Measurements from ENCODE around the gene SH3GL2.

Gene SH3GL2

DNA sequence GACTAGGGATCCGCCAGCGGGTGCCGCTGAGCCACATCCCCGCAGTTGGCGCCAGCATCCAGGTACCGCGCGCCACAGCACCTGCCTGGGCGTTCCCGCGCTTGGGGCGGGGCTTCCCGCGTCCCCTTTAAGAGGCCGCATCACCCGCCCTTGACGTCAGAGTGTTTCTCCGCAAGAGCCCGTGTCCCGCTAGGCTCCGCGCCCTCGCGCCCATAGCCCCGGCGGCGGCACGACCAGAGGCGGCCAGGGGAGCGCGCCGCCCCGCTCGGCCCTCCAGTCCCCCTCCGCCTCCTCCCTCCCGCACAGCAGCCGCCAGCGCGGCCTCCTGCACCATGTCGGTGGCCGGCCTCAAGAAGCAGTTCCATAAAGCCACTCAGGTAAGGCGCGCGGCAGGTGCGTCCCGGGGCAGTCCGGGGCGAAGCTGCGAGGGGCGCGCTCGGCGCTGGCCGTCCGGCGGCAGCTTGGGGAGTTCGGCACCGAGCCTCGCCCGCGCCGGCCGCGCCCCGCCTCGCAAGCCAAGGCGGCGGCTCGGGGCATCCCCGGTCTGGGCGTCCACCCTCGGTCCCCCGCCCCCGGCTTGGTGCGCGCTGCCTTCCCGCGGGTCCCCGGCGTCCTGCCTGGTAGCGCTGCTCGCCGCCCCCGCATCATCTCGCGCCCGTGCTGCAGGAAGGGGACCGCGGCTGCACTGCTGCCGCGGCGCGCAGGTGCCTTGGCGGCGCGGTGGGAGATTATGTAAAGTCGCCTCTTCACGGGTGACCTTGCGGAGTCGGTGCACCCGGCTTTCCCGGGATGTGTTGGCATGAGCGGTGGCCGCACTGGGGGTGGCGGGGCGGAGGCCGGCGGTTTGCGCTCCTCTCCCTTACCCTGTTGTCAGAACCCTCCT, at the start of gene SH3GL2:
Gene SH3GL2, plus strand, starts transcription at position 156 of the 883 bp plus-strand sequence.
- H3K9me3 Mint-ChIP-seq: peaks cover 2% of the 10 kb centered on the region
- H3K27me3 Mint-ChIP-seq: peaks cover 8% of the 10 kb centered on the region
- H3K4me1 Mint-ChIP-seq: no peaks in the 10 kb centered on the region
- no peak within 1 kb of the TSS for H3K27ac Mint-ChIP-seq
- ATAC-seq (ENCODE audit: low read depth): no peak
- peak within 1 kb of the TSS; percentile 44 for H3K4me3 Mint-ChIP-seq
- no peaks in the 10 kb centered on the region for H3K36me3 Mint-ChIP-seq
- no peak for DNase-seq (ENCODE audit: low spot score in 2 of 2)

DNA sequence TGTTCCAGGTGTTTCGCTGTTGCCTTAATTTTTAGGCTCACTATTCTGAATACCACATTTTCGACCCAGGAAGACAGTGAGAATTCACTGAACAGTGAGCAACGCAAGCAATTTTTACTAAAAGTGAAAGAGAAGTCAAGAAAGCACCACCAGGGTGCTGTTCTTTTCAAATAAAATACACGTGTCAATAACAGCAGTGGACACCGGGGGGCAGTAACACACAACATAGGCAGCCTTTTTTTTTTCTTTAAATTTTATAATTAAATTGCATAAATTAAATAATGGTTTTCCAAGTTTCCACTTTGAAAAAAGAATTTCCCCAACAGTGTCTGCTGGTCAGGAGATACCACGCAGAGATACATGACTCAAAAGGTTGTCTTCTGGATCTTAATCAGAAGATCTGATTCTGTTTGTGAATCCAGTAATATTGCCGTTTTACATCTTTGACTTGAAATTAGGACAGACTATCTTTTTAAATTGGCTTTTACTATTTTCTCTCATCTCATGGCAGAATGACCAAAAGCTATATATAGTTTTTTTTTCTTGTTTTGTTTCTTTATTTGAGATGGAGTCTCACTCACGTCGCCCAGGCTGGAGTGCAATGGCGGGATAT, 47.1 kb upstream of the SH3GL2 start:
- Mint-ChIP-seq H3K36me3 (no peaks in the 10 kb centered on the region), H3K27me3 (peaks cover 2% of the 10 kb centered on the region), H3K4me3 (no peak overlapping the region), H3K4me1 (no peaks in the 10 kb centered on the region), H3K9me3 (no peaks in the 10 kb centered on the region), H3K27ac (no peak overlapping the region)
- DNase-seq (ENCODE audit: low spot score in 2 of 2) (no peak), ATAC-seq (ENCODE audit: low read depth) (no peak)

DNA sequence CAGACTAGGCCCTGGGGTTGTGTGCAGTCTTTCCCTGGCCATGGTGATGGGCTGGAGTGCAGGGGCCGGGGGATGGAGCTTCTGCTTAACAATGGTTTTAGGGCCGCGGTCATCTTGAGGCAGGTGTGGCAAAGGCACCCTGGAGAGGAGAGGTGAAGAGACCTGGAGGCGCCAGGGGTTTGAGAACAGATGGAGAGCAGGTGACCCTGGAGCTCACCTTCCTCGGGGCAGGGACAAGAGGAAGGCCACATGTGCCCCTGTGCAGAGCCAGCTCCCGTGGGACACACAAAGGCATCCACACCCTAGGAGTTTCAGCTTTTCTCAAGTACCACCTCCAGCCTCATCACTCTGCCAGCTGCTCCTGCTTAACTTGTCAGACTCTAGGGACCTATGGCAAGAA, 46.4 kb upstream of the SH3GL2 start:
- H3K4me3 Mint-ChIP-seq: no peak overlapping the region
- H3K4me1 Mint-ChIP-seq: no peaks in the 10 kb centered on the region
- H3K9me3 Mint-ChIP-seq: no peaks in the 10 kb centered on the region
- ATAC-seq (ENCODE audit: low read depth): no peak
- no peak overlapping the region for H3K27ac Mint-ChIP-seq
- no peaks in the 10 kb centered on the region for H3K27me3 Mint-ChIP-seq
- H3K36me3 Mint-ChIP-seq: no peaks in the 10 kb centered on the region
- DNase-seq (ENCODE audit: low spot score in 2 of 2): no peak

DNA sequence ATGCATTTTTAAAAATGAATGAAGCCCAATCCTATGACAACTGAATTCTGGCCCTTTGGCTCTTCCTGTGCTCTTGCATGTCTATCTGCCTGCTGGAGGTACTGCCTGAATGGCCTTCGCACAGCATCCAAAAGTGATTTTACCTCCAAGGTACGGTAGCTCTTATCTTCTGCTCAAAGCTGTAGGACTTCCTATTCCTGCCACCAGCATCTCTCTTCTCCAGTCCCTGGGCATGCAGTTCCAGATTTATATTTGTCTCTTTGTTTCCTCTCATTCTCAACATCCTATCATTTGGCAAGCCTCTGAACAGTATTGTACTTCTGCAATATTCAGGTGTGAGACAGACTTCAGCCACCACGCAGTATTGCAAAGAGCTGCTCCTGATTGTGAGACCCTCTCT, 43.7 kb upstream of the SH3GL2 start:
- H3K9me3 Mint-ChIP-seq: no peaks in the 10 kb centered on the region
- H3K27ac Mint-ChIP-seq: no peak overlapping the region
- H3K4me1 Mint-ChIP-seq: no peaks in the 10 kb centered on the region
- H3K27me3 Mint-ChIP-seq: no peaks in the 10 kb centered on the region
- DNase-seq (ENCODE audit: low spot score in 2 of 2) (no peak), ATAC-seq (ENCODE audit: low read depth) (no peak)
- H3K36me3 Mint-ChIP-seq: no peaks in the 10 kb centered on the region
- no peak overlapping the region for H3K4me3 Mint-ChIP-seq

DNA sequence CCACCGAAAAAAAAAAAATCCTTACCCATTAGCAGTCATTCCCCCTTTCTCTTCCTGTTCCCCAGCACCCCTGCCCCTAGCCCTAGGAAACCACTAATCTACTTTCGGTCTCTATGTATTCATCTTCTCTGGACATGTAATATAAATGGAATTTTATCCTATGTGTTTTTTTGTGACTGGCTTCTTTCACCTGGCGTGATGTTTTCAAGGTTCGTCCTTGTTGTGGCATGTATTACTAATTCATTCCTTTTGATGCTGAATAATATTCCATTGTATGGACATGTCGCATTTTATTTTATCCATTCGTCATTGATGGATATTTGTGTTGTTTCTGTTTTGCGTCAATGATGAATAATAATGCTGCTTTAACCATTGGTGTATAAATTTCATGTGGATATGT, 42.8 kb upstream of the SH3GL2 start:
- ATAC-seq (ENCODE audit: low read depth) (no peak), DNase-seq (ENCODE audit: low spot score in 2 of 2) (no peak)
- Mint-ChIP-seq H3K9me3 (peaks cover 1% of the 10 kb centered on the region), H3K4me3 (no peak overlapping the region), H3K27ac (no peak overlapping the region), H3K4me1 (no peaks in the 10 kb centered on the region), H3K27me3 (no peaks in the 10 kb centered on the region), H3K36me3 (no peaks in the 10 kb centered on the region)

GRCh38 chr9:17551023-17551422, 27.8 kb upstream of the SH3GL2 start:
- Mint-ChIP-seq H3K27ac (no peak overlapping the region), H3K4me3 (no peak overlapping the region), H3K9me3 (peaks cover 9% of the 10 kb centered on the region), H3K4me1 (peaks cover 2% of the 10 kb centered on the region), H3K36me3 (peaks cover 1% of the 10 kb centered on the region), H3K27me3 (no peaks in the 10 kb centered on the region)
- ATAC-seq (ENCODE audit: low read depth): no peak
- no peak for DNase-seq (ENCODE audit: low spot score in 2 of 2)

DNA sequence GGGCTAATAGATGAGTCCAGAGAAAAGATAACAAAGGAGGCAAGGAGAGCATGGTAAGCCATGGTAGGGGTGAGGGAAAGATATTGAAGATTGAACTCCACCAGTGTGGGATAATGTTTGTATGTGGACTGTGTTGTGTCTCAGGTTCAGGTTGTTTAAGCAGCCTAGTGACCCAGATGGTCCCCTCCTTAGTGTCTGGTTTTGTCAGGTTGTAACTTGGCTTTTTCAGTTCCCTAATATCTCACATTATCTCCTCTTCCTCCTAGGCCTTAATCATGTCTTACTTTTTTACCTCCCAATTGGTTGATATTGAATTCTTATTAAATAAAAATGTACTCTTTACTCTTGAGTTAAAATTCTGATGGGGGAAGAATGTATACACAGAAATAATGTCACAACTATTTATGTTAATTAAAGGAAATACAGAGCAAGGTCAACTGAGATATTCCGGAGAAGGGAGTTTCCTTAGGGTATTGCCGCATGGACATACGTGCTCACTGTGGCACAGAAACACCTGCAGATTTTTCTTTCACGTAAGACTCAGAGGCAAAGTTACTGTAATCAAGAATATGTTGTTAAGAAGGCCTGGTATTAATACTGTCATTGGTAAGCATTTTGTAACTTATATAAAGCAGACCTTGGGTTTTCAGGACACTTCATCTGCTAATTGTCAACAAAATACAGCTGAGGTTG, 23.4 kb upstream of the SH3GL2 start:
- DNase-seq (ENCODE audit: low spot score in 2 of 2): no peak
- H3K4me1 Mint-ChIP-seq: peaks cover 2% of the 10 kb centered on the region
- no peak overlapping the region for H3K4me3 Mint-ChIP-seq
- H3K9me3 Mint-ChIP-seq: peaks cover 6% of the 10 kb centered on the region
- H3K27ac Mint-ChIP-seq: no peak overlapping the region
- H3K27me3 Mint-ChIP-seq: no peaks in the 10 kb centered on the region
- peaks cover 1% of the 10 kb centered on the region for H3K36me3 Mint-ChIP-seq
- no peak for ATAC-seq (ENCODE audit: low read depth)

DNA sequence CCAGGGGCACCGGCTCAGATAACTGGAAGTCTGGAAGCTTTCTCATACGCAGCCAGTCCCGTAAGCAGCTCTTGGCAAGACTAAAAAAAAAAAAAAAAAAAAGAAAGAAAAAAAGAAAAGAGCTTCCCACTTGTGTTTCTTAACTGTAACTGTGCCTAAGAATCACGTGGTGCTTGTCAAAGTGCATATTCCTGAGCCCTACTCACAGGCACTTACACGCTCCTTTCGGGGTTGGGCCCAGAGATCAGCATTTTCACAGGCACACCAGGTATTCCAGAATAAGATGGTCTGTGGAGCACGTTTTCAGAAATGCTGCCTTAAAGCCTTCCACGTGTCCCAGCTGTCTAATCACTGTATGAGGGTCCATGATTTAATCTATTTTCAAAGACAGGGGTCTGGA, 22.6 kb upstream of the SH3GL2 start:
- H3K36me3 Mint-ChIP-seq: peaks cover 1% of the 10 kb centered on the region
- no peak overlapping the region for H3K4me3 Mint-ChIP-seq
- peaks cover 6% of the 10 kb centered on the region for H3K9me3 Mint-ChIP-seq
- peaks cover 2% of the 10 kb centered on the region for H3K4me1 Mint-ChIP-seq
- ATAC-seq (ENCODE audit: low read depth) (no peak), DNase-seq (ENCODE audit: low spot score in 2 of 2) (no peak)
- no peaks in the 10 kb centered on the region for H3K27me3 Mint-ChIP-seq
- no peak overlapping the region for H3K27ac Mint-ChIP-seq

- H3K9me3 Mint-ChIP-seq: peaks cover 6% of the 10 kb centered on the region
- no peak overlapping the region for H3K4me3 Mint-ChIP-seq
- peaks cover 2% of the 10 kb centered on the region for H3K4me1 Mint-ChIP-seq
- DNase-seq (ENCODE audit: low spot score in 2 of 2) (no peak), ATAC-seq (ENCODE audit: low read depth) (no peak)
- H3K27ac Mint-ChIP-seq: no peak overlapping the region
- H3K27me3 Mint-ChIP-seq: no peaks in the 10 kb centered on the region
- peaks cover 1% of the 10 kb centered on the region for H3K36me3 Mint-ChIP-seq
These were observed 21.9 kb upstream of the SH3GL2 start for GRCh38 chr9:17556935-17557334.

- H3K4me1 Mint-ChIP-seq: no peaks in the 10 kb centered on the region
- no peak overlapping the region for H3K4me3 Mint-ChIP-seq
- ATAC-seq (ENCODE audit: low read depth) (no peak), DNase-seq (ENCODE audit: low spot score in 2 of 2) (no peak)
- no peak overlapping the region for H3K27ac Mint-ChIP-seq
- H3K36me3 Mint-ChIP-seq: no peaks in the 10 kb centered on the region
- H3K9me3 Mint-ChIP-seq: peaks cover 2% of the 10 kb centered on the region
- H3K27me3 Mint-ChIP-seq: peaks cover 1% of the 10 kb centered on the region
These were observed 7.0 kb upstream of the SH3GL2 start for GRCh38 chr9:17571825-17572224.

DNA sequence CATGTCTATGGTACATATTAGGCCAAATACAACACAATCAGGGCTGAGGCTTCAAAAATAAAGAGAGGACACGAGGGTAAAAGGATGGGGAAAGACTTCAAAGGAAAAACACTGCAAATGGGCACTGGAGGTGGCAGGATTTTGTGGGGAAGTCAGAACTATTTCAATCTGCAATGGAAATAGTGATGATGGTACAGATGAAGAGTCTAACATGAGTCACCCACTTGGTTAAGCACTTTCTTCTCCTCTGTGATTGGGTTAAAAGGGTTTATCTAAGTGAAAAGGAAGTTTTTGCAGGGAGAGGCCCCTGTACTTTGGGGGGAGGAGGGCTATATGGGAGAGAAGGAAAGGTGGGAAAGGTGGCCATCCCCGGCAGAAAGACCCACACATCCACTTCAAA, 4.5 kb upstream of the SH3GL2 start:
- Mint-ChIP-seq H3K4me1 (no peaks in the 10 kb centered on the region), H3K27ac (no peak overlapping the region), H3K36me3 (no peaks in the 10 kb centered on the region), H3K4me3 (no peak overlapping the region), H3K9me3 (peaks cover 2% of the 10 kb centered on the region), H3K27me3 (peaks cover 8% of the 10 kb centered on the region)
- ATAC-seq (ENCODE audit: low read depth) (no peak), DNase-seq (ENCODE audit: low spot score in 2 of 2) (no peak)

- Mint-ChIP-seq H3K27me3 (peaks cover 8% of the 10 kb centered on the region), H3K9me3 (peaks cover 2% of the 10 kb centered on the region), H3K36me3 (no peaks in the 10 kb centered on the region), H3K27ac (no peak overlapping the region), H3K4me1 (no peaks in the 10 kb centered on the region), H3K4me3 (peak overlapping the region; percentile 15)
- DNase-seq (ENCODE audit: low spot score in 2 of 2): no peak
- no peak for ATAC-seq (ENCODE audit: low read depth)
These were observed 322 bp upstream of the SH3GL2 start for GRCh38 chr9:17578577-17578910.

DNA sequence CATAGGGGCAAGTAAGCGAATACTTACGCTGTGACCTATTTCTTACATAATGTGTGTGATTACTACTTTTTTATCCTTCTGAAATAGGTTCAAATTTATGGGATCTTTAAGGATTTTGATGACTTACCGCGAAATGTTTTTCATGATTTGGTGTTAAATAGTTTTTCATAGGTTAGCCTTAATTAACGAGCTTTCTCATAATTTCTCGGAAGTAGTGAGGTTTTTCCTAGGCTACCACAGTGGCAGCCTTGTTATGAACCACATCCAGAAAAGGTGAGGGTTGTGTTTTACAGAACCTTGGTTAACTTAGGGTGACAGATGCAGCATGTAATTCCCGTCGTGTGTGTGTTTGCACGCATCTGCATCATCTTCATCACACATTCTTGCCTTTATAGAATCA, 1.3 kb downstream of the SH3GL2 start:
- Mint-ChIP-seq H3K27me3 (peaks cover 8% of the 10 kb centered on the region), H3K27ac (no peak overlapping the region), H3K36me3 (no peaks in the 10 kb centered on the region), H3K9me3 (peaks cover 2% of the 10 kb centered on the region), H3K4me1 (no peaks in the 10 kb centered on the region), H3K4me3 (no peak overlapping the region)
- no peak for ATAC-seq (ENCODE audit: low read depth)
- no peak for DNase-seq (ENCODE audit: low spot score in 2 of 2)

DNA sequence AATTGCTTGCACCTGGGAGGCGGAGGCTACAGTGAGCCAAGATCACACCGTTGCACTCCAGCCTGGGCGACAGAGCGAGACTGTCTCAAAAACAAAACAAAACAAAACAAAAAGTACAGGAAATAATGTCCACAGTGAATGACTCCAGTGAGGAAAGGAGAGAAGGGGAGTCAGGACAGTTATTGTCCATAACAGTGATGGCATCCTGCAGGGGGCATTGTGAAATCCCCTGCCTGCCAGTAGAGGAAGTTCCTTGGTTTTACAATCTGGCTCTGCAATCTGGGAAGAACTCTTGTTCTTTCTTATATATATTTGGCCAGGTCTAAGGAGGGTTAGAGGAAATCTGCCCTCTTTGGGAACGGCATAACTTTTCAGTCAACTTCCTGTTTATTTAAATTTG, 8.2 kb downstream of the SH3GL2 start:
- Mint-ChIP-seq H3K4me3 (no peak overlapping the region), H3K36me3 (no peaks in the 10 kb centered on the region), H3K9me3 (peaks cover 2% of the 10 kb centered on the region), H3K27me3 (no peaks in the 10 kb centered on the region), H3K27ac (no peak overlapping the region), H3K4me1 (no peaks in the 10 kb centered on the region)
- DNase-seq (ENCODE audit: low spot score in 2 of 2) (no peak), ATAC-seq (ENCODE audit: low read depth) (no peak)

Data from memory B cell (primary cell).